Astrocyte (in vitro differentiated cells and primary cell): Measurements from ENCODE around the gene DUSP2. TPM values are rescaled to one million over a fixed set of nuclear protein-coding genes. Genes with fewer than 3 reads are reported as not detected.
"Not testable (repeated sequence)": the region's sequence is repeated elsewhere in the genome, so short reads cannot be mapped to it uniquely, and the experiment has no call there.

Experiments used
- DNase-seq: peaks from one replicate; pipeline ENCODE4 v3.0.0-alpha.2; 2010; ENCODE audit warnings: low read depth
- FAIRE-seq: peaks from 2 replicates; lab custom pipeline; 2011; peaks lifted over from hg19 to GRCh38; lab: Jason Lieb, UNC
- H2AFZ ChIP-seq: 2 replicates; pipeline ENCODE4 v1.6.0; 2012; ENCODE audit warnings: low read depth, low read length, inconsistent platforms
- H3K27ac ChIP-seq: 2 replicates; pipeline ENCODE4 v1.5.1; 2011; ENCODE audit warnings: low read depth, low read length, inconsistent platforms
- H3K27me3 ChIP-seq: 2 replicates; pipeline ENCODE4 v1.6.0; 2011; ENCODE audit warnings: low read length, inconsistent platforms; ENCODE audit not compliant: insufficient read depth
- H3K36me3 ChIP-seq: 2 replicates; pipeline ENCODE4 v1.5.1; 2011; ENCODE audit warnings: low read length, inconsistent platforms; ENCODE audit not compliant: insufficient read depth
- H3K4me1 ChIP-seq: 2 replicates; pipeline ENCODE4 v1.5.1; 2011; ENCODE audit warnings: low read length, inconsistent platforms; ENCODE audit not compliant: insufficient read depth
- H3K4me2 ChIP-seq: 2 replicates; pipeline ENCODE4 v1.6.0; 2012; ENCODE audit warnings: low read length, inconsistent platforms
- H3K4me3 ChIP-seq: 2 replicates; pipeline ENCODE4 v1.5.1; 2011; ENCODE audit warnings: low read depth, mild to moderate bottlenecking, low read length, inconsistent platforms; ENCODE audit not compliant: insufficient read depth
- H3K79me2 ChIP-seq: 2 replicates; pipeline ENCODE4 v1.6.0; 2012; ENCODE audit warnings: mild to moderate bottlenecking, low read length, inconsistent platforms; ENCODE audit not compliant: insufficient read depth
- H3K9ac ChIP-seq: 2 replicates; pipeline ENCODE4 v1.6.0; 2012; ENCODE audit warnings: mild to moderate bottlenecking, low read length, inconsistent platforms
- H3K9me3 ChIP-seq: 2 replicates; pipeline ENCODE4 v1.5.1; 2012; ENCODE audit warnings: low read depth, mild to moderate bottlenecking, low read length, inconsistent platforms; ENCODE audit not compliant: insufficient read depth
- H4K20me1 ChIP-seq: 2 replicates; pipeline ENCODE4 v1.6.0; 2012; ENCODE audit warnings: low read length, inconsistent platforms; ENCODE audit not compliant: insufficient read depth
- H3K27ac Mint-ChIP-seq: one replicate; pipeline ENCODE4 v1.8.0; 2021; ENCODE audit warnings: mild to moderate bottlenecking, mixed read lengths; ENCODE audit not compliant: unreplicated experiment
- H3K27me3 Mint-ChIP-seq: one replicate; pipeline ENCODE4 v1.8.0; 2021; ENCODE audit warnings: low read depth, mixed read lengths; ENCODE audit not compliant: unreplicated experiment
- H3K36me3 Mint-ChIP-seq: one replicate; pipeline ENCODE4 v1.8.0; 2021; ENCODE audit warnings: low read depth, mixed read lengths; ENCODE audit not compliant: unreplicated experiment
- H3K4me1 Mint-ChIP-seq: one replicate; pipeline ENCODE4 v1.8.0; 2021; ENCODE audit warnings: low read depth, mixed read lengths; ENCODE audit not compliant: unreplicated experiment
- H3K4me3 Mint-ChIP-seq: one replicate; pipeline ENCODE4 v1.8.0; 2021; ENCODE audit warnings: mild to moderate bottlenecking, moderate library complexity, mixed read lengths; ENCODE audit not compliant: unreplicated experiment
- H3K9me3 Mint-ChIP-seq: one replicate; pipeline ENCODE4 v1.8.0; 2021; ENCODE audit warnings: mild to moderate bottlenecking, mixed read lengths; ENCODE audit not compliant: unreplicated experiment
- EZH2 ChIP-seq: IDR thresholded peaks from 2 replicates; pipeline ENCODE4 v1.6.1; 2012; ENCODE audit warnings: mild to moderate bottlenecking, low read length, inconsistent platforms; ENCODE audit not compliant: insufficient read depth
- total RNA-seq: library from RNA; stranded (reverse); gene quantifications from 2 replicates; pipeline ENCODE4 v1.2.1, GENCODE V29; 2021
- TF ChIP-seq, protein P1 (sequence below): IDR thresholded peaks from 2 replicates; pipeline ENCODE4 v1.5.1; 2011; ENCODE audit warnings: low read depth, mild to moderate bottlenecking, inconsistent platforms, low read length, moderate library complexity; ENCODE audit not compliant: insufficient read depth

The DUSP2 gene
- total RNA-seq, 1 donor from 2014 or later = 0.95 TPM

DNA sequence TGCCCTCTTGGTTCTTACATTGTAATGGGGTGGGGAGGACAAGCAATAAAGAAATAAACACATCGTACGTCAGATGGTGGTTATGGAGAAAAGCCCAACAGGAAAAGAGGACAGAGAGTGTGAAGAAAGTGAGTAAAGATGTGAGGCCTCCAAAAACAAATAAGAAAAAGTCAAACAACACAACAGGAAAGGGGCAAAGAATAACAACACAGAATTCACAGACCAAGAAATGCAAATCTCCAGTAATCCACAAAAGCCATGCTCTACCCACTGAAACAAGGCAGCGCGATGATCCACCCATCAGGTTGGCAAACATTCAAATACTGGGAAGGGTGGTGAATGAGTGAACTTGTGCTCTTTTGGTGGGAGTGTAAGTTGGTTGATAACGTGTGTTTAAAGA, 16.7 kb upstream of the DUSP2 start:
- Histone ChIP-seq H3K36me3 (no peaks in the 10 kb centered on the region), H3K79me2 (no peaks in the 10 kb centered on the region), H4K20me1 (no peaks in the 10 kb centered on the region), H3K4me2 (no peak overlapping the region), H3K9ac (no peak overlapping the region), H2AFZ (no peak overlapping the region), H3K27me3 (no peaks in the 10 kb centered on the region), H3K27ac (no peak overlapping the region), H3K9me3 (no peaks in the 10 kb centered on the region), H3K4me1 (peaks cover 8% of the 10 kb centered on the region), H3K4me3 (no peak overlapping the region)
- no peak overlapping the region for H3K27ac Mint-ChIP-seq
- H3K36me3 Mint-ChIP-seq = no peaks in the 10 kb centered on the region
- TF ChIP-seq EZH2 = no peak
- TF ChIP-seq, protein P1, sequence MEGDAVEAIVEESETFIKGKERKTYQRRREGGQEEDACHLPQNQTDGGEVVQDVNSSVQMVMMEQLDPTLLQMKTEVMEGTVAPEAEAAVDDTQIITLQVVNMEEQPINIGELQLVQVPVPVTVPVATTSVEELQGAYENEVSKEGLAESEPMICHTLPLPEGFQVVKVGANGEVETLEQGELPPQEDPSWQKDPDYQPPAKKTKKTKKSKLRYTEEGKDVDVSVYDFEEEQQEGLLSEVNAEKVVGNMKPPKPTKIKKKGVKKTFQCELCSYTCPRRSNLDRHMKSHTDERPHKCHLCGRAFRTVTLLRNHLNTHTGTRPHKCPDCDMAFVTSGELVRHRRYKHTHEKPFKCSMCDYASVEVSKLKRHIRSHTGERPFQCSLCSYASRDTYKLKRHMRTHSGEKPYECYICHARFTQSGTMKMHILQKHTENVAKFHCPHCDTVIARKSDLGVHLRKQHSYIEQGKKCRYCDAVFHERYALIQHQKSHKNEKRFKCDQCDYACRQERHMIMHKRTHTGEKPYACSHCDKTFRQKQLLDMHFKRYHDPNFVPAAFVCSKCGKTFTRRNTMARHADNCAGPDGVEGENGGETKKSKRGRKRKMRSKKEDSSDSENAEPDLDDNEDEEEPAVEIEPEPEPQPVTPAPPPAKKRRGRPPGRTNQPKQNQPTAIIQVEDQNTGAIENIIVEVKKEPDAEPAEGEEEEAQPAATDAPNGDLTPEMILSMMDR = no peak
- peaks cover 25% of the 10 kb centered on the region for H3K27me3 Mint-ChIP-seq
- no peak for DNase-seq
- H3K4me3 Mint-ChIP-seq = no peak overlapping the region
- no peaks in the 10 kb centered on the region for H3K4me1 Mint-ChIP-seq
- no peak for FAIRE-seq
- peaks cover 3% of the 10 kb centered on the region for H3K9me3 Mint-ChIP-seq

DNA sequence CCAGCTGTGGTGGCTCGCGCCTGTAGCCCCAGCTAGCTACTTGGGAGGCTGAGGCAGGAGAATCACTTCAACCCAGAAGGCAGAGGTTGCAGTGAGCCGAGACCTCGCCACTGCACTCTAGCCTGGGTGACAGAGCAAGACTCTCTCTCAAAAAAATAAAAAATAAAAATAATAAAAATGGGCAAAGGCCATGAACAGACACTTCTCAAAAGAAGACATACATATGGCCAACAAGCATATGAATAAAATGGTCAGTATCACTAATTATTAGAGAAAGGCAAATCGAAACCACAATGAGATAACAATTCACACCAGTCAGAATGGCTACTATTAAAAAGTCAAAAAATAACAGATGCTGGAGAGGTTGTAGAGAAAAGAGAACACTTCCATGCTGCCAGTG, 15.1 kb upstream of the DUSP2 start:
- H3K9ac ChIP-seq, H3K27me3 ChIP-seq, H4K20me1 ChIP-seq, H3K4me1 Mint-ChIP-seq, DNase-seq, H3K36me3 ChIP-seq, H3K4me1 ChIP-seq, H3K9me3 ChIP-seq, H3K36me3 Mint-ChIP-seq, H3K4me2 ChIP-seq, H3K79me2 ChIP-seq, H3K9me3 Mint-ChIP-seq, H3K4me3 Mint-ChIP-seq, H3K27ac Mint-ChIP-seq, H3K4me3 ChIP-seq, H2AFZ ChIP-seq, H3K27ac ChIP-seq, FAIRE-seq: not testable (repeated sequence)
- peaks cover 40% of the 10 kb centered on the region for H3K27me3 Mint-ChIP-seq

DNA sequence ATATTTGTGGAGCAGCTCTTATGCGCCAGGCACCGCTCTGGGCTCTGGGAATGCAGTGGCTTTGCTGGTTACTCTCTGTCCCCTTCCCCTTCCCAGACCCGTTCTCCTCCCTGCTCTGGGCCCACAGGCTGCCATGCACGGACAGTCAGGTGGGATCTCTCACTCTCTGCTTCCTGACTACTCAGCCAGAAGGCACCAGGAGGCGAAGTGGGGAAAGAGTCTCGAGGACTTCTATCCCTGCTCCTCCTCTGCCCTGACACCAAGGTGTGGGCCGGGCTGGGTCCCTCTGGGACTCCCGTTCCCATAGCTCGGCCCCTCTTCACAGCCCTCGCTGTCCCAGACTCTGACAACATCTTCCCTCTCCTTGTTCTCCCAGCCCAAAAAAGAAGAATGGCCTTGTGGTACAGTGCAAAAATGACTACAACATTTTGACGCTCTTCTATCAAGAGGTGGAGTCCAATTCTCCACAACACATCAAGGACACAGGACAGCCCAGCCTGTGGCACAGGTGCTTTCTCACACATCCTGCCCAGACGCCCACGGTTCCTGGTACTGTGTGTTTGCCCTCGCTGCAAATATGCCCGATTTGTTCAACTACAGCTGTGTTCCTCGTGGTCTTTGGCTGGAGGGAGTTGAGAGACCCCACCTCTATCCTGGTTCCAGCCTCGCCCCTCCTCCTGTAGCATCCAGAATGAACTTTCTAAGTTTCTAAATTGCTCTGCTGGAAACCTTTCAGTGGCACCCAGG, 14.0 kb upstream of the DUSP2 start:
- H3K9me3 ChIP-seq = no peaks in the 10 kb centered on the region
- H3K36me3 Mint-ChIP-seq = no peaks in the 10 kb centered on the region
- no peaks in the 10 kb centered on the region for H4K20me1 ChIP-seq
- DNase-seq (no peak), FAIRE-seq (no peak)
- no peak overlapping the region for H3K4me3 ChIP-seq
- TF ChIP-seq EZH2 = no peak
- TF ChIP-seq, protein P1 = no peak
- H3K4me2 ChIP-seq = no peak overlapping the region
- no peaks in the 10 kb centered on the region for H3K79me2 ChIP-seq
- no peaks in the 10 kb centered on the region for H3K4me1 Mint-ChIP-seq
- H3K9ac ChIP-seq = no peak overlapping the region
- H3K36me3 ChIP-seq = no peaks in the 10 kb centered on the region
- no peak overlapping the region for H3K27ac Mint-ChIP-seq
- peaks cover 47% of the 10 kb centered on the region for H3K27me3 Mint-ChIP-seq
- no peak overlapping the region for H2AFZ ChIP-seq
- no peaks in the 10 kb centered on the region for H3K27me3 ChIP-seq
- no peak overlapping the region for H3K4me3 Mint-ChIP-seq
- H3K4me1 ChIP-seq = peaks cover 8% of the 10 kb centered on the region
- H3K9me3 Mint-ChIP-seq = peaks cover 5% of the 10 kb centered on the region
- H3K27ac ChIP-seq = no peak overlapping the region
